ENCODE results near the gene CCR1. TPM values are rescaled to one million over a fixed set of nuclear protein-coding genes. Genes with fewer than 3 reads are reported as not detected.

Gene CCR1
- total and polyA plus RNA-seq, 2 of the 13 experiments (the other 11 are each of a cell fraction or from before 2014, with no cell fraction given): not detected

DNA sequence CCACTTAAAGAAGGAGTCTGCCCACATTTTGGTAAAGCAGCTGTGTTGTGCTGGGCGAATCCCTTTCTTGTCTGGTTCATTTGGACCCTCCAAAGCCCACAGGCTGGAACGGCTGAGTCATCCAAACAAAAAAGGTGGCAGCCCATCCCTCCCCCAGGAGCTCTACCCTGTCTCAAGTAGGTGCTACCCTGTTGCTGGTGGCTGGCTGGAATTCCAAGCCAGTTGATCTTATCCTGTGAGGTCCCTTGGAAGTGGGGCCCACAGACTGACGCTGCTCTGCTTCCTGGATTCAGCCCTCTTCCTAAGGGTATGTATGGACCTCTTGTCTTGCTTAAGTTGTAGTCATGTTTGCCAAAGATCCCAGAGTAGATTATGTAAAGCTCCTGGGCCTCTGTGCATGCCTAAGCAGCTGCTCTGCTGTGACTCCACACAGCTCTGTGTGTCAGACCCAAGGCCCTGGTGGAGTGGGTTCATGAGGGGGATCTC is 44.5 kb downstream of the CCR1 start (continued):
- TF ChIP-seq, protein P1, sequence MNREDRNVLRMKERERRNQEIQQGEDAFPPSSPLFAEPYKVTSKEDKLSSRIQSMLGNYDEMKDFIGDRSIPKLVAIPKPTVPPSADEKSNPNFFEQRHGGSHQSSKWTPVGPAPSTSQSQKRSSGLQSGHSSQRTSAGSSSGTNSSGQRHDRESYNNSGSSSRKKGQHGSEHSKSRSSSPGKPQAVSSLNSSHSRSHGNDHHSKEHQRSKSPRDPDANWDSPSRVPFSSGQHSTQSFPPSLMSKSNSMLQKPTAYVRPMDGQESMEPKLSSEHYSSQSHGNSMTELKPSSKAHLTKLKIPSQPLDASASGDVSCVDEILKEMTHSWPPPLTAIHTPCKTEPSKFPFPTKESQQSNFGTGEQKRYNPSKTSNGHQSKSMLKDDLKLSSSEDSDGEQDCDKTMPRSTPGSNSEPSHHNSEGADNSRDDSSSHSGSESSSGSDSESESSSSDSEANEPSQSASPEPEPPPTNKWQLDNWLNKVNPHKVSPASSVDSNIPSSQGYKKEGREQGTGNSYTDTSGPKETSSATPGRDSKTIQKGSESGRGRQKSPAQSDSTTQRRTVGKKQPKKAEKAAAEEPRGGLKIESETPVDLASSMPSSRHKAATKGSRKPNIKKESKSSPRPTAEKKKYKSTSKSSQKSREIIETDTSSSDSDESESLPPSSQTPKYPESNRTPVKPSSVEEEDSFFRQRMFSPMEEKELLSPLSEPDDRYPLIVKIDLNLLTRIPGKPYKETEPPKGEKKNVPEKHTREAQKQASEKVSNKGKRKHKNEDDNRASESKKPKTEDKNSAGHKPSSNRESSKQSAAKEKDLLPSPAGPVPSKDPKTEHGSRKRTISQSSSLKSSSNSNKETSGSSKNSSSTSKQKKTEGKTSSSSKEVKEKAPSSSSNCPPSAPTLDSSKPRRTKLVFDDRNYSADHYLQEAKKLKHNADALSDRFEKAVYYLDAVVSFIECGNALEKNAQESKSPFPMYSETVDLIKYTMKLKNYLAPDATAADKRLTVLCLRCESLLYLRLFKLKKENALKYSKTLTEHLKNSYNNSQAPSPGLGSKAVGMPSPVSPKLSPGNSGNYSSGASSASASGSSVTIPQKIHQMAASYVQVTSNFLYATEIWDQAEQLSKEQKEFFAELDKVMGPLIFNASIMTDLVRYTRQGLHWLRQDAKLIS (CRISPR knock-in tag; IDR thresholded peaks at IDR 0.05): no peak
- TF ChIP-seq, protein P2, sequence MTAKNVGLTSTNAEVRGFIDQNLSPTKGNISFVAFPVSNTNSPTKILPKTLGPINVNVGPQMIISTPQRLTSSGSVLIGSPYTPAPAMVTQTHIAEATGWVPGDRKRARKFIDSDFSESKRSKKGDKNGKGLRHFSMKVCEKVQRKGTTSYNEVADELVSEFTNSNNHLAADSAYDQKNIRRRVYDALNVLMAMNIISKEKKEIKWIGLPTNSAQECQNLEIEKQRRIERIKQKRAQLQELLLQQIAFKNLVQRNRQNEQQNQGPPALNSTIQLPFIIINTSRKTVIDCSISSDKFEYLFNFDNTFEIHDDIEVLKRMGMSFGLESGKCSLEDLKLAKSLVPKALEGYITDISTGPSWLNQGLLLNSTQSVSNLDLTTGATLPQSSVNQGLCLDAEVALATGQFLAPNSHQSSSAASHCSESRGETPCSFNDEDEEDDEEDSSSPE (CRISPR knock-in tag; IDR thresholded peaks at IDR 0.05): no peak
- TF ChIP-seq PTBP1 (IDR thresholded peaks at IDR 0.05; ENCODE audit: low read depth, low read length, poor library complexity, severe bottlenecking) (no peak), ZKSCAN8 (CRISPR knock-in tag; IDR thresholded peaks at IDR 0.05; ENCODE audit: borderline replicate concordance) (no peak), SIX4 (CRISPR knock-in tag; IDR thresholded peaks at IDR 0.05) (no peak), ZNF432 (CRISPR knock-in tag; IDR thresholded peaks at IDR 0.05; ENCODE audit: borderline replicate concordance) (no peak), ZSCAN30 (CRISPR knock-in tag; IDR thresholded peaks at IDR 0.05) (no peak), ZNF577 (CRISPR knock-in tag; IDR thresholded peaks at IDR 0.05; ENCODE audit: borderline replicate concordance, low read depth) (no peak), ZMYM3 (CRISPR knock-in tag; IDR thresholded peaks at IDR 0.05) (no peak)
